HG03025 (cell line): ENCODE measurements around the gene ARHGEF2.
"Not testable (repeated sequence)": the region's sequence is repeated elsewhere in the genome, so short reads cannot be mapped to it uniquely, and the experiment has no call there.

Experiments used
- ATAC-seq: cut with Tn5 transposase; IDR thresholded peaks from one replicate; pipeline ENCODE4 v1.9.1; 2021; ENCODE audit warnings: mild to moderate bottlenecking, moderate library complexity; ENCODE audit not compliant: unreplicated experiment, low FRiP score

ARHGEF2 gene

GRCh38 chr1:155993595-155993994 lies 15.2 kb upstream of the ARHGEF2 start:
- no peak for ATAC-seq

GRCh38 chr1:155990005-155990739 lies 11.8 kb upstream of the ARHGEF2 start:
- ATAC-seq: no peak

- ATAC-seq: no peak
These were observed 11.1 kb upstream of the ARHGEF2 start for GRCh38 chr1:155989242-155990004.

- ATAC-seq: not testable (repeated sequence)
These were observed 6.7 kb upstream of the ARHGEF2 start for GRCh38 chr1:155984903-155985645.

DNA sequence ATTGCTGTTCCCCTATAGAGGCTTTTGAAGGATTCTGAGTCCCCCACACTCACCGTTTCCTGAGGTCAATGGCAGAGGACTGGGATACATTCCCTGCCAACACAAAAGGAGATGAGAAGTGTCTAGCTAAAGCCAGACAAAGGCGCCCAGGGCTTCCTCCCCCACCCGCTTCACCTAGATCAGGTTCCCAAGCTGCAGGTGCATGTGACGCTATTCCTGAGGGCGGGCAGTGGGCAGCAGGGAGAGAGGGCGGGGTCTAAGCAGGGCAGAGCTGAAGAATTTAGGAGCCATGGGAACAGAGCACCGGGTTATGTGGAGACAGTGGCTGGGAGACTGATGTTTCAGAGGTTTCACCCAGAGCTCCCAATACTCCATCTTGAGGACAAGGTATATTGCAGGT lies 6.0 kb upstream of the ARHGEF2 start:
- ATAC-seq: no peak

DNA sequence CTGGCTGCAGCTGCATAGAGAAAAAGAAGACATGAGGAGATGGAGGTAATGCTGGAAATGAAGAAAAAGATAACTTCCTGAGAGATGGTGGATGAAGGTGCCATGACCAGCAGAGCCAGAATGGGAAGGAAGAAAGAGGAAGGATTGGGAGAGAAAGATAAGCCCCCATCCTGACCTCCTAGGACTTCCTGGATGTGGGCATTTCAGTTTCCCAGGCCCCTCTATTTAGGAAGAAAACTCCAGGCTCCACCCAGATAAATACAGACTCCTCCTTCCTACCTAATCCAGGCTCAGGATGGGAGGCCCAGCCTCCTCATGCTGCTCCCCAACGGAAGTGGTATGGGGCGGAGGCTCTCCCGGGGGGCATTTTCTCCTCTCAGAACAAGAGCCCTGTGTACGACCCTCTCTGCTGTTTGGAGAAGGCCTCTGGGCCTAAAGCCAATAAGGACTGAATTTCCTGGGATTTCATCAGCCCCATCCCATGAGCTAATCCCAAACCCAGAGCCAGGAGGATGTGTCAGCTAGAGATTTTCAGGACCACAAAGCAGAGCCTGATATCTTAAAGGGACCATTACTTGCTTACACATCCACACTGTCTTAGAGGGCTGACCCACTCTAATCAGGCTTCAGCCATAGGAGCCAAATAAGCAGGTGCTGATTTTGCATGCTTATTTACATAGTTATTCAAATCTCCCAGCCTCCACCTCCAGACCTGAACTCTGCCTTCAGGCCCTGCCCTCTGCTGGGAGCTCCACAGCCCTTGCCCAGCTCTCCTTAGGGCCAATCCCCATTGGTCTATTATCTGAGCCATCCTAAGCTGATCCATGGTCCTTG lies 5.1 kb upstream of the ARHGEF2 start:
- ATAC-seq: no peak

DNA sequence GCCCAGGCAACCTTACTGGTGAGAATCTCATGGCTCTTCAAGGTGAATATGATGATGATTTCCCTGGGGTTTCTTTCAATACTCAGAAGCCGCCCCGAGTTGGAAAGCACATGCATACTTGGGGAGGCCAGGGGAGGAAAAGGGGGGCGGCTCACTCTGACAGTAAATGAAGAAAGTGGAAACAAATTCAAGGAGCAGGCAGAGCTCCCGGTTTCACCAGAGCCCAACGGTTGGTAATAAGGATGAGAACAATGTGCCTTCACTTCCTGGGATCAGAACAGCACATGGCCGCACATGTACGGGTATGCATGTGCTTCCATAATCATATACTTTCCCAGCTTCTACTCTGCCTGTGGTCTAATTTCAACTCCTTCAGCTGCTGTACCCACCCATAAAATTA lies 3.8 kb upstream of the ARHGEF2 start:
- ATAC-seq: no peak

DNA sequence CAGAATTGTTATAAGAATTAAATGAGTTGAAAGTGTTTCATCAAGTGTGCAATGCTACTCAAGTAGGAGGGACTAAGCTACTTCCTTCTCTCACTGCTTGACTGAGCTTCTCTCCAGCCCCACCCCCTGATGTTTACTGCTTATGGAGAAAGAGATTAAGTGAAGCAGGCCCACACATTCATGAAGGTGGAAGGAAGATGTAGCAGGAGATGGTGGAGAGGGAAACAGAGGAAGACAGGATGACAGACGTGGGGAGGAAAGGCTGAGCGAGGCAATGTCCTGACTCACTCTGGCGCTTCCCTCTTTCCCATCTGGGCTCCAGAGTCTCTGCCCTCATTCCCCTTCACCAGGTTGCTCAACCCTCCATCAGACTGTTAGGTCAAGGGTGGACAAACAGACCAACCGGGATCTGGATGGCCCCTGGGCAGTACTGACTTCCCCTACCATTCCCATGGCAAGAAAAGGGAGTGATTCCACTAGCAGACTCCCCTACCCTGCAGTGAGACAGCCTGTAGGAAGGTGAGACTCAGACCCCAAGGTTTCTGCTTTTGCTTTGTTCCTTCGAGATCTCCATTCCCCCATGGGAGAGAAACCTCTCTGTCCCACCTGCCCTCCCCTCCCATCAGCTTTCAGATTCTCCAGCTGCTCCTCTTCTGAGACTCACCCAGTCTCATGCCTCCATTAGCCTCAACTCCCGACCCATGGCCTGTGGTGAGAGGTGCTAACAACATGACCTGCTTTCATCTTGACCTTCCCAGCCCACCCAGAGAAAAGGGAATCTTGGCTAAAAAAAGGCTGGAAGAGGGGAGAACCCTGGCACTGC lies 3.1 kb upstream of the ARHGEF2 start:
- ATAC-seq: no peak

DNA sequence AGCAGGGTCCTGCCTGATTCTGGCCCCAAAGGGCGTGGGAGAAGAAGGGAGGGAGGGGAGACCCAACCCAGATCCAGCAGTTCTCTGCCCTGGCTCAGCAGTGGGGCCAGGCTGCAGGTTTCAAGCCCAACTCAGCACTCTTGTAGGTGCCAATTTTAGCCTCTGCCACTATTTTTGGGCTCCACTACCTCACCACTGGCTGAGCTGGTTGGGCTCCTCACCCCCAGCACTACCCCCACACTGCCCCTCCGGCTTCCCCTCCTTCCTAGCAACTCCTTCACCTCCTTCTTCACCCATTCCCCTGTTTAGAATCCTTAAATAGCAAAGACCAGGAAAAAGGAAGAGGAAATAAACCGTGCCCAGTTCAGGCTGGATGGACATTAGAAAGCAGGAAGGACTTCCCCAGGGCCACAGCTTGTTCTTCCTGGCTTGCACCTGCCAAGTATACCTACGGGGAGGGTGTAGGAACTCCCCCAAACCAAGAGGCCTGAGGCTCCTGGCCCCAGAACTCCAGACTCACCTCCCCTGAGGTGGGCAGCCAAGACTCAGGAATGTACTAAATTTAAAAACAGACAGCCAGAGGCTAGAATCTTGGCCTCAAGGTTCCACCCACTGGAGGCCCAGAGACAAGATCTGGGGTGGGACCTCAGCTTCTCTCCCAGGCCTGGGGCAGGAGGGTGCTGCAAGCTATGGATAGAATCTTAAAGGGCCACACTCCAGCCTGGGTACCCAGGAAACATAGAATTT lies 1.4 kb upstream of the ARHGEF2 start:
- ATAC-seq: no peak

DNA sequence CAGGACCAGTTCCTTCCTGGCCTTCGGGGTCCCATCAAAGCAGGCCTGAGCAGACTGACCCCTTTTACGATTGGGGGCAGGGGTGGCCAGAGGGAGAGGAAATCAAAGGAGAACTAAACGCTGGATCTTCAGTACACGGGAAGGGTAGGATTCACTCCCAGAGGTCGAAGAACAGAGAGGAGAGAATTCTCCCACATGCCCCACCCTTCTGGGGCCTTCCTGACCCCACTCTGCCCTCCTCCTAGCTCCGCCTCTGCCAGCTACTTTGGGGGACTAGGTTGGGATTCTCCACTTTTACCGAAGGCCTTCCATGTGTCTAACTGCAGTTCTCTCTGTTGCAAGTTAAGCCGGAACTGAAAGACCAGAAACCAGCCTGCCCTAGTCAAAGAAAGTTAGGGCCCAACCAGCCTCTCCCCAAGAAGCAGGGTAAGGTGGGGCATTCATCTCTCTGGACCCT lies 654 bp upstream of the ARHGEF2 start:
- ATAC-seq: peak; percentile 1

DNA sequence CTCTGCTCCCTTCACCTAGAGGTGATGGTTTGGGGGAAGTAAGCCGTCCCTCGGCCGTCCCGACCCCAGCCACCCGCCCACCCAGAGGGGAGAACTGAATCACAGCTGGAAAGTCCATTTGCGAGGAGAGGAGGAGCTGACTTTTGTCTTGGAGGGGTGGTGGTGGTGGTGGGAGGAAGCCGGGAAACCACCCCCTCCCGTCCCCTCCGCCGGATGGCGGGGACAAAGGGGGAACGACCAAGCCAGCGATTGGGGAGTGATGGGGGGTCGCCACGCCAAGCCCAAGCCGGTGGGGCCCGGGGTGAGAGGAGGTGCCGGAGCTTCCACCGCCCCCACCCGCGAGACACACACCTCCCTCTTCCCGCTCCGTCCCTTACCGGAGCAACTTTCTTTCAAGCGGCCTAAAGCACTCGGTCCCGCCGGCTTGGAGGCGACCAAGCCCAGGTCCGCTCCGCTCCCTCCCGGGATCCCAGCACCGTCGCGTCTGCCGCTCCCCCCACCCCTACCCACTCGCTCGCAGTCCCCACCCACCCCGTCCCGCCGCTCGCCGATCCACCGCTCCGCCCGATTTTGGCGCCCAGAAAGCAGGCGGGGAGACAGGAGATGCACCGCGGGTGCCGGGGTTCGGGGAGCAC lies 540 bp downstream of the ARHGEF2 start:
- peak; percentile 12 for ATAC-seq

- no peak for ATAC-seq
These were observed 1.2 kb downstream of the ARHGEF2 start for GRCh38 chr1:155976913-155977689.

DNA sequence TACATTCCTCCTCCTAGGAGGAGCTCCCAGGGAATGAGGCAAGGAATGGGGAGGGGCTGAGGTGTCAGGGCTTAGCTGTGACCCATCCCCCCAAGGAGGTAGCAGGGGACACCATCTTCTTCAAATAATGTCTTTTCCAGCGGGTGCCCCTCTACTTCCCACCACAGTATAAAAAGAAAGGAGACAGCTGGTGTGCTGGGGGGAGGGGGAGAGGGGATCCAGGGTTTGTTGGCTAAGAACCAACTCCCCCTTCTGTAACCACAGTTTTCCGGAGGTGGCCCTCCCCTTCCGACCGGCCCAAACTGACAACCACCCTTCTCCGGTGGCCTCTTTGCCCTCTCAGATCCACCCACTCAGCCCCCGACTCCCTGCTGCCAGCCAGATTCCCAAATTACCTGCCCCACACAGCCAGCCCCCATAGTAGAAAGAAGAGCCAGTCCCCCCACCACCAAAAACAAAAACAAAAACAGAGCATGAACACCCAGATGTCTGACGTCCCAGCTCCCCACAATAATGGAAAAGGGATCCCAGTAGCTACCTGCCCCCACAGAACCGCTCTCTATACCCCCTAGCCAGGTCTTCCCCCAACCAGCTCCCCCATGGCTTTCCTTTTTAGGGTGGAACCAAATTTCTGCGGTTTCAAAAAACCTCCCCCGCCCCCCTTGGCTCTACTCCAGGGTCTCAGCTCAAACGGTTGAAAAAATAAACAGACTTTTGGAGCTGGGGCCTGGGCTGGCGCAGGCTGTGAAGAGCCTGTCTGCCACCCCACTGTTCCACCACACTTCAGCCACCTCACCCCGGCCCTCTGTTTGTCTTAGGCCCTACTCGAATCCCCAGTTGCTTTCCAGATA lies 2.1 kb downstream of the ARHGEF2 start:
- ATAC-seq: no peak

- ATAC-seq: no peak
These were observed 2.8 kb downstream of the ARHGEF2 start for GRCh38 chr1:155975375-155976061.

GRCh38 chr1:155974208-155975115 lies 3.9 kb downstream of the ARHGEF2 start:
- ATAC-seq: no peak
